Mucosa of rectum (tissue), 2 donors: ENCODE measurements around the gene TCF12.

Source experiments
- H3K27ac ChIP-seq, 2 donors: one replicate each; pipeline ENCODE4 v1.7.0; 2013; ENCODE audit warnings: inconsistent platforms in 2 of 2, low read depth in 2 of 2, low read length in 2 of 2
- H3K27me3 ChIP-seq, 2 donors: one replicate each; pipeline ENCODE4 v1.7.0; 2013; ENCODE audit warnings: low read length in 2 of 2; ENCODE audit not compliant: control insufficient read depth in 2 of 2, insufficient read depth in 2 of 2
- H3K36me3 ChIP-seq, 2 donors: one replicate each; pipeline ENCODE4 v1.7.0; 2013; ENCODE audit warnings: low read length in 2 of 2; ENCODE audit not compliant: control insufficient read depth in 2 of 2, insufficient read depth in 2 of 2
- H3K4me1 ChIP-seq, 2 donors: one replicate each; pipeline ENCODE4 v1.7.0; 2013; ENCODE audit warnings: low read length in 2 of 2, mild to moderate bottlenecking in 1 of 2; ENCODE audit not compliant: control insufficient read depth in 2 of 2, insufficient read depth in 2 of 2
- H3K4me3 ChIP-seq, 2 donors: one replicate each; pipeline ENCODE4 v1.7.0; 2013; ENCODE audit warnings: low read length in 2 of 2
- H3K9ac ChIP-seq, 2 donors: one replicate each; pipeline ENCODE4 v1.7.0; 2013; ENCODE audit warnings: low read length in 2 of 2, low read depth in 1 of 2, mild to moderate bottlenecking in 1 of 2
- H3K9me3 ChIP-seq, 2 donors: one replicate each; pipeline ENCODE4 v1.7.0; 2013; ENCODE audit warnings: low read length in 2 of 2; ENCODE audit not compliant: control insufficient read depth in 2 of 2
- donor health status: healthy.
- donor health status: Normal muscosa, but diverticular disease.

The TCF12 gene

DNA sequence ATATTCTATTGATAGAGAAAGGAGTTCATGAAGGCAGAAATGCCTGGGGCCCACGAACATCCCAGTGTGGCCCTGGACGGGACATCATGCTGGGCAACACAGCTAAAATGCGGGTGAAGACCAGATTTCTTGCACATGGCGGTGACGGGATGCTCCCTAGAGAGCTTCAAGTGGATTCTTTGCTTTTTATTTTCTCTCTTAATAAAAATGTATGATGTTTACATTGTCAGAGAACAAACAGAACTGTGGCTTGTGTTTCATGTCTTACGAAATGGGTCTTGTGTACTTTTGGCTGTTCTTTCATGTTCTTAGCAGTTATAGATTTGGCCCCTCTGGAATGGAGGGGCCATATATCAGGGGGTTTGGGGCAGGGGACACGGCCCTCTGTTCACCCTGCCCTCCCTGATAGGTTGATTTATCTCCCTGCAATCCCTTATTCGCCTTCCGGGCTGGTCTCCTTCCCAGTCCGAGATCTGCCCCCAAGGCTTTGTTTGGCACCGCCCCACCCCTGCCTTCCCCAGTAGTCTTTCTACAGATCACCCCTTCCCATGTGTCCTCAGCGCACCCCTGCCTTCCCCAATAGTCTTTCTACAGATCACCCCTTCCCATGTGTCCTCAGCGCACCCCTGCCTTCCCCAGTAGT is 389.2 kb downstream of the TCF12 start:
- peak overlapping the region in 1 of 2 donors; percentile 1 for H3K27ac ChIP-seq
- H3K36me3 ChIP-seq, result no peaks in the 10 kb centered on the region
- H3K4me3 ChIP-seq, result no peak overlapping the region
- H3K4me1 ChIP-seq, result peaks cover 24 to 49% of the 10 kb centered on the region in 2 donors
- H3K9ac ChIP-seq, result no peak overlapping the region
- H3K27me3 ChIP-seq, result no peaks in the 10 kb centered on the region
- no peaks in the 10 kb centered on the region for H3K9me3 ChIP-seq

DNA sequence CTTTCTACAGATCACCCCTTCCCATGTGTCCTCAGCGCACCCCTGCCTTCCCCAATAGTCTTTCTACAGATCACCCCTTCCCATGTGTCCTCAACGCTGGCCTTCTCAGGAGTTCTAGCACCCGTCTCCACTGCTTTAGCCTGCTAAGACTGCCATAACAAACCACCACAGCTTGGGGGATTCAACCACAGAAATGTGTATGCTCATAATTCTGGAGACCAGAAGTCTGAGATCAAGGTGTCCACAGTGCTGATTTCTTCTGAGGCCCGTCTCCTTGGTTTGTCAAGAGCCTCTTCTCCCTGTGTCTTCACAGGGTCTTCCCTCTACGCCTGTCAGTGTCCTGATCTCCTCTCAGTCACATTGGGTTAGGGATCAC is 389.7 kb downstream of the TCF12 start:
- H3K9me3 ChIP-seq, result no peaks in the 10 kb centered on the region
- no peak overlapping the region for H3K4me3 ChIP-seq
- H3K9ac ChIP-seq, result no peak overlapping the region
- H3K27ac ChIP-seq, result no peak overlapping the region
- no peaks in the 10 kb centered on the region for H3K27me3 ChIP-seq
- no peaks in the 10 kb centered on the region for H3K36me3 ChIP-seq
- H3K4me1 ChIP-seq, result peaks cover 29 to 54% of the 10 kb centered on the region in 2 donors

DNA sequence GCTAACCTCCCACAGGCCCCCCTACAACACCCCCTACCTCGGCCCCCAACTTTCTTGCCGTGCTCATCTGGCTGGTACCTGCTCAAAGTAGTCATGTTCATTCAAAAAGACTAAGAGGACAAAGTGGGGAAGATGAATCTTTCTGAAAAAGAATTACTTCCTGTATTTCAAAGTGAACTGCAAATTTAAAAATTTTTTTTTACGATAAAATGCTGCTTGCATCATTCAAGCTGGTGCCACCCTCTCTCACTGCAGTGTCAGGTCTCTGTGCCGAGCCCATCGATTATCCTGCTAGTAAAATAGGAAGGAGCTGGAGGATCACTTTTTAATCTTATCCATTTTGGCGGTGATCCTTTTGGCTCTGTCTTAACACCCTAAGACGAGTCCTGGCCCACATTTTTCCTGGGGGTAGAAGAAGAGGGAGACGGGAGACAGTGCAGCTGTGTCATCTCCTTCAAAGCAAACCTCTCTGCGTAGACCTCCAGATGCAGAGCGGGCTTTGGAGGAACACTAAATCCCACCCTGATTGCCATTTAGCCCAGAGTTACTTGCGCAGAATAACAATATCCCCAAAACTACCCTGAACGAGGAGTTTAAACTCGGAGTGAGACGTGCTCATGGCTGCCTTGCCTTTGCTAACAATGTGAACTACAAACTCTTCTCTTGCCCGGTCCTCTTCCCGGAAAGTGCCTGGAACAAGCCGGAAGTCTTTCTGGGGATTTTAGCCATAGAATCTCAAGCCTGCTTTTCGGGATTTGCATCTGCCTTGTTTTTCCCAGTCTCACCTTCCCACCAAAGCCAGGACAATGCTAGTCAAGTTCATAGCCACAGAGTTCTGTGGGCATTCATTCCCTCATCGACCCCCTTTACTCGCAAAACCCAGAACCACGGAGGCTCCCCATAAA is 391.7 kb downstream of the TCF12 start:
- peaks cover 29 to 54% of the 10 kb centered on the region in 2 donors for H3K4me1 ChIP-seq
- H3K9me3 ChIP-seq, result no peaks in the 10 kb centered on the region
- no peak overlapping the region for H3K9ac ChIP-seq
- peak overlapping the region; percentile 90 to 91 for H3K27ac ChIP-seq
- H3K4me3 ChIP-seq, result no peak overlapping the region
- no peaks in the 10 kb centered on the region for H3K27me3 ChIP-seq
- H3K36me3 ChIP-seq, result no peaks in the 10 kb centered on the region

DNA sequence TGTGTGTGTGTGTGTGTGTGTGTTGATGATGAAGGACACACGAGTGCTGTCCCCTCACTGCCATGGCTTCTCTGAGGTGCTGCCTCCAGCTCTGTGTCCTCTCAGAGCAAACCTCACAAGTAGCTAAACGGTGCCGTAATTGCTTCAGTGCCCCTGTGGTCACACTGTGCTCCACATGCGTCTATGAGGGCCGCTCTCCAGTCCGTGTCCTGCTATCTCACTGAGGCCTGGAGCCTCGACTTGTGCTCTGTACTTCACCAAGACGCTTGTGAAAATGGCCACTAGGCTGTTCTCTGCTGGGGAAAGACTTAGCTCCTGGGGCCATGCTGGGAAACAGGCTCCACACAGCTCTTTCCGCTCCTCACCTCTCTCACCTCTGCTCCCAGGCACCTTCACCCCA is 392.4 kb downstream of the TCF12 start:
- peaks cover 29 to 53% of the 10 kb centered on the region in 2 donors for H3K4me1 ChIP-seq
- H3K36me3 ChIP-seq, result no peaks in the 10 kb centered on the region
- H3K27me3 ChIP-seq, result no peaks in the 10 kb centered on the region
- H3K4me3 ChIP-seq, result no peak overlapping the region
- no peaks in the 10 kb centered on the region for H3K9me3 ChIP-seq
- H3K9ac ChIP-seq, result no peak overlapping the region
- H3K27ac ChIP-seq, result peak overlapping the region; percentile 90 to 91

DNA sequence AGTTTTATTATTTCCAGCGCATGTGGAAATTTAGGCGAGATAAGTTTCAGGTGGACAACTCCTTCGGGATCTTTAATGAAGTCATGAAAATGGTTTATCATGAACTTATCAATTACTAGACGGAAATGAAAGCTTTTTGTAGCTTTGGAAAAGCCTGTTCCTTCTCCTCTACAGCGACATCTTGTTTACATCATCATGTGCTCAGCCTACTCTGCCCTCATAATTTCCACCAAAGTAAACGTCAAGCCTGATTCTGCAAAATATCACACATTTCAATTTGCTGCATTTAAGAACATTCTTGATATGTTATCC is 393.5 kb downstream of the TCF12 start:
- Histone ChIP-seq H3K27ac (peak overlapping the region; percentile 90 to 91), H3K4me1 (peaks cover 26 to 44% of the 10 kb centered on the region in 2 donors), H3K9ac (peak overlapping the region in 1 of 2 donors; percentile 53)

DNA sequence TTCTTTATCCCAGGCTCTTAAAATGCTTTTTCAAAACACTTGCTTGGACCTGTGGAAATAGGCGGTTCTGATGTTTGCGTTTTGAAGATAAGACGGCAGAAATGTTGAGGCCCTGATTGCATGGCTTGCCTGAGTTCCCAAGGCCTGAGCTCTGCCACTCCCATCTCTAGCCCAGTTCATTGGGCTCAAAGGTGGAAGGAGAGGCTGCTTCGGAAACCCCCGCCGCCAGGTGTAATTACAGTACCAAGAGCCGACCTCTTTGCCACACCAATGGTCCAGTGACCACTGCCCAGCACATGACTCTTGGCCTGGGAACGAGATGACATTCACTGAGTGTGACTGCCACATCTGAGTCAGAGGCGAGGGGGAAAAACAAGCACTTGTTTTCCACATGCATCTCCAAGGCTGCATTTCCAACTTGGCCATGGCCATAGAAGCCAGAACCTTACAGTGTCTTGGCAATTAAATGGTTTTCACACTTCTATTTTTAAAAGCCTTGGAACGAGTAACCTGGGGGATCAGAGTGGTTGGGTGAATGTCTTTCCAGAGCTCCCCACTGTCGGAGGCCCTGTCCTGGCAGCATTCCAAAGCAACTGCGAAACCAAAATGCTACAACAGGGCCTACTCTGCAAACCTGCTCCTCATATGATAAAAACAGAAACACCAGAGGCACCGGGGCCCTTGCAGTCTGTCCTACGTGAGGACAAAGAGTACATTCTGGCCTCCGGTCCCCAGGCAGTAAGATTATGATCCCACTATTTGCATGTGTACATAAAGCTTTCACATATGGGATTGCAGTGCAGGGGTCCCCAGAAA is 394.1 kb downstream of the TCF12 start:
- Histone ChIP-seq H3K4me3 (peak overlapping the region; percentile 17 to 41), H3K4me1 (peaks cover 21 to 38% of the 10 kb centered on the region in 2 donors), H3K9ac (peak overlapping the region; percentile 47 to 57), H3K27ac (peak overlapping the region; percentile 90 to 91), H3K9me3 (no peaks in the 10 kb centered on the region), H3K36me3 (no peaks in the 10 kb centered on the region), H3K27me3 (no peaks in the 10 kb centered on the region)

More for the DNA sequence above, 393.5 kb downstream of the TCF12 start:
- Histone ChIP-seq H3K36me3 (no peaks in the 10 kb centered on the region), H3K27me3 (no peaks in the 10 kb centered on the region), H3K4me3 (peak overlapping the region; percentile 17 to 41), H3K9me3 (no peaks in the 10 kb centered on the region)

DNA sequence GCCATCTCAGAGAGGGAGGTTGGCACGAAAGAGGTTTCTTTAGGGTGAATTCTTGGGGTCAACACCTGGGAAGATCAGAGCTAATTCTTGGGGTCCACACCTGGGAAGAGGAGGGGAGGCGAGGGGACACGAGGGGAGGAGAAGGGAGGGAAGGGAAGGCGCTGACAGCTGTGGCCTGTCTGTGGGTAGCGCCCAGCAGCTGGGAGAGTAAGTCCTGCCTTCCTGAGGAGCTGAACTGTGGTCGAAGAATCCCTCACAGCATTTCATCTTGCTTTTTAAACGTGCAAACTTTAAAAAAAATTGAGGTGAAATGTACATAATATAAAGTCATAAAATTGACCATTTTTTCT is 394.7 kb downstream of the TCF12 start:
- Histone ChIP-seq H3K9ac (peak overlapping the region in 1 of 2 donors; percentile 57), H3K36me3 (no peaks in the 10 kb centered on the region), H3K27me3 (no peaks in the 10 kb centered on the region), H3K27ac (peak overlapping the region; percentile 90 to 91), H3K4me3 (peak overlapping the region in 1 of 2 donors; percentile 16), H3K4me1 (peaks cover 20 to 35% of the 10 kb centered on the region in 2 donors), H3K9me3 (no peaks in the 10 kb centered on the region)

DNA sequence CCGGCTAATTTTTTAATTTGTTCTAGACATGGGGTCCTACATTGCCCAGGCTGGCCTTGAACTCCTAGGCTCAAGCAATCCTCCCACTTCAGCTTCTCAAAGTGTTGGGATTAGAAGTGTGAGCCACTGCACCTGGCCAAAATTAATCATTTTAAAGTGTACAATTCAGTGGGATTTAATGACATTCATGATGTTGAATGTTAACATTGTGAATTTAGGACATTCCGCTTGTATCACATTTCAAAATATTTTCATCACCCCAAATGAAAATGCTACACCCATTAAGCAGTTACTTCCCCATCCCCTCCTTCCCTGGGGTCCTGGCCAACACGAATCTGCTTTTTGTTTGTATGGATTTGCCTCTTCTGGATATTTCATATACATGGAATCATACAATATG is 395.8 kb downstream of the TCF12 start:
- H3K27me3 ChIP-seq, result no peaks in the 10 kb centered on the region
- no peak overlapping the region for H3K27ac ChIP-seq
- peaks cover 18 to 30% of the 10 kb centered on the region in 2 donors for H3K4me1 ChIP-seq
- no peaks in the 10 kb centered on the region for H3K9me3 ChIP-seq
- H3K9ac ChIP-seq, result no peak overlapping the region
- H3K4me3 ChIP-seq, result no peak overlapping the region
- no peaks in the 10 kb centered on the region for H3K36me3 ChIP-seq

DNA sequence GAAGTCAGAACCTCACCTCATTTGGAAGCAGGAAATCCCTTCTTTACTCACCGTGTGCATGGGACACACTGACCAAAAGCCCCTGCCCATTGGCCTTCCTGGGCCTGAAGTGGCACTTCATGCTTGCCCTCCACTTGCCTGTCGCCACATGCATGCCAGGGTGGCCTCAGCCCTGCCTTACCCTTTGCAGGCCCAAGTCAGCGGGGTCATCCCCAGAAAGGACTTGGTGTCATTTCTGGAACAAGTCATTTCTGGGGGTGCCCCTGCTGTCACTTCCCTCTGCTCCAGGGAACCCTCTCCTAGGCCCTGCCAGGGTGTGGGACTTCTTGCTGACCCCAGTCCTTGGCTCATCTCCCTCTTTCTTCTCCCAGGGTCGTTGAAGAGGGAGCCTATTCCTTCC is 398.0 kb downstream of the TCF12 start:
- H3K4me3 ChIP-seq, result no peak overlapping the region
- H3K4me1 ChIP-seq, result peaks cover 10 to 16% of the 10 kb centered on the region in 2 donors
- H3K27me3 ChIP-seq, result no peaks in the 10 kb centered on the region

More for the DNA sequence above, 398.0 kb downstream of the TCF12 start:
- Histone ChIP-seq H3K9ac (no peak overlapping the region), H3K9me3 (no peaks in the 10 kb centered on the region), H3K27ac (no peak overlapping the region), H3K36me3 (no peaks in the 10 kb centered on the region)
